ENCODE results near the gene BRPF1.

The BRPF1 gene

DNA sequence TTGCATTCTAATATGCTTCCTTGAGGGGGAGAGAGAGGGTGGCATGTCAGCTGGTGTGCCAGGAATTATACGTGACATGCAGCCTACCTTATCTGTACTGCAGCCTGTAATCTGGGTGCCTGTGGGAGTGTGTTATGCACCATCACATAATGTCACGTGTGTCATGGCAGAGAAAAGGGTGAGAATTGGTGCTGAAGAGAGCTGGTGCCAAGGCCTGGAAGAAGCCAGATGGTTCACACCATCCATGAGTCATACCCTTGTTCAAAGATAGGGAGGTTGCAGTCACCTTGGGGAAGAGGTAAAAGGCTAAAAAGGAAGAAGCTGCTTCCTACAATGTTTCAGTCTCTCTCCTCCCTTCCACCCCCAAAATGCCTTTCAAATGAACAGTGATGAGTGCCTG is 5.3 kb downstream of the BRPF1 start:
- no peak for DNase-seq (ENCODE audit: low read depth, low spot score)

GRCh38 chr3:9739181-9739580 is 7.6 kb downstream of the BRPF1 start:
- DNase-seq (ENCODE audit: low read depth, low spot score) = no peak

- DNase-seq (ENCODE audit: low read depth, low spot score) = no peak
Measured at GRCh38 chr3:9742560-9742959, 11.0 kb downstream of the BRPF1 start.

GRCh38 chr3:9743548-9743947 is 12.0 kb downstream of the BRPF1 start:
- no peak for DNase-seq (ENCODE audit: low read depth, low spot score)

DNA sequence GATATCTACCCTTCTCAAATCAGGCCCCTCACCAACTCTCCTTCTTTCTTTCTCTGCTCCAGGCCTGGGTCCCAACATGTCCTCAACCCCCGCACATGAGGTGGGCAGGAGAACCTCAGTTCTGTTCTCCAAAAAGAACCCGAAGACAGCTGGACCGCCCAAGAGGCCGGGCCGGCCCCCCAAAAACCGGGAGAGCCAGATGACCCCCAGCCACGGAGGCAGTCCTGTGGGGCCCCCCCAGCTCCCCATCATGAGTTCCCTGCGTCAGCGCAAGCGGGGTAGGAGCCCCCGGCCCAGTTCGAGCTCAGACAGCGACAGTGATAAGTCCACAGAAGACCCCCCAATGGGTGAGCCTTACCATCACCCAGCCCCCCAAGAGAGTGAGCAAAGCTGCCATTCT is 12.6 kb downstream of the BRPF1 start:
- no peak for DNase-seq (ENCODE audit: low read depth, low spot score)

DNA sequence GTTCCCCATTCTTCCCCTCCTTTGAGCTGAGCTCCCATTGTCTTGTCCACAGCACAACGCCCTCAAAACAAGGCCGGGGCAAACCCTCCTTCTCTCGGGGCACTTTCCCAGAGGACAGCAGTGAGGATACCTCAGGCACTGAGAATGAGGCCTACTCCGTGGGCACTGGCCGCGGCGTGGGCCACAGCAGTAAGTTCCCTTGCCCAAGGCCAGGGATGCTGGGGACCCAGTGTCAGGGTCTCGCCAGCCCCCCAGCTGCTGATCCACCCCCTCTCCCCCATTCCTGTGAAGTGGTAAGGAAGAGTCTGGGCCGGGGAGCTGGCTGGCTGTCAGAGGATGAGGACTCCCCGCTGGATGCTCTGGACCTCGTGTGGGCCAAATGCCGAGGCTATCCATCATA is 14.0 kb downstream of the BRPF1 start:
- no peak for DNase-seq (ENCODE audit: low read depth, low spot score)

DNA sequence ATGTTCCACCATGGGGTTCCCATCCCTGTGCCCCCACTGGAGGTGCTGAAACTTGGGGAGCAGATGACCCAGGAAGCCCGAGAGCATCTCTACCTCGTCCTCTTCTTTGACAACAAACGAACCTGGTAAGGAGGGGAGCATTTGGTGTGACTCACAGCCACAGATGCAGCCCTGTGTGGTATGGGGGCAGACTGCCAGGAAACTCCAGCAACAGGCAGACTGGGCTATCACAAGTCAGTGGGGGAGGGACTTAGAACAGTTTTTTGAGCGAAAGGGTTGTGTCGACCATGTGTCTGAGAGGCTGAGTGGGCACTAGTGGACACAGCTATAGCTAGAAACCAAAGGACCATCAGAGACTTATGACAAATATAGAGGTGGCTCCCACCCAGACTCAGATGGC is 14.8 kb downstream of the BRPF1 start:
- peak; percentile 32 for DNase-seq (ENCODE audit: low read depth, low spot score)

- DNase-seq (ENCODE audit: low read depth, low spot score) = no peak
Measured at GRCh38 chr3:9747267-9747666, 15.7 kb downstream of the BRPF1 start.

GRCh38 chr3:9748031-9748430 is 16.5 kb downstream of the BRPF1 start:
- no peak for DNase-seq (ENCODE audit: low read depth, low spot score)

GRCh38 chr3:9749296-9749644 is 17.7 kb downstream of the BRPF1 start:
- no peak for DNase-seq (ENCODE audit: low read depth, low spot score)

- DNase-seq (ENCODE audit: low read depth, low spot score) = peak; percentile 97
Measured at GRCh38 chr3:9749645-9750555, 18.4 kb downstream of the BRPF1 start, which contains the start of gene OGG1. TSS of gene OGG1 (plus strand) at chr3:9749952. CDS start at chr3:9750287, 335 bp downstream.

DNA sequence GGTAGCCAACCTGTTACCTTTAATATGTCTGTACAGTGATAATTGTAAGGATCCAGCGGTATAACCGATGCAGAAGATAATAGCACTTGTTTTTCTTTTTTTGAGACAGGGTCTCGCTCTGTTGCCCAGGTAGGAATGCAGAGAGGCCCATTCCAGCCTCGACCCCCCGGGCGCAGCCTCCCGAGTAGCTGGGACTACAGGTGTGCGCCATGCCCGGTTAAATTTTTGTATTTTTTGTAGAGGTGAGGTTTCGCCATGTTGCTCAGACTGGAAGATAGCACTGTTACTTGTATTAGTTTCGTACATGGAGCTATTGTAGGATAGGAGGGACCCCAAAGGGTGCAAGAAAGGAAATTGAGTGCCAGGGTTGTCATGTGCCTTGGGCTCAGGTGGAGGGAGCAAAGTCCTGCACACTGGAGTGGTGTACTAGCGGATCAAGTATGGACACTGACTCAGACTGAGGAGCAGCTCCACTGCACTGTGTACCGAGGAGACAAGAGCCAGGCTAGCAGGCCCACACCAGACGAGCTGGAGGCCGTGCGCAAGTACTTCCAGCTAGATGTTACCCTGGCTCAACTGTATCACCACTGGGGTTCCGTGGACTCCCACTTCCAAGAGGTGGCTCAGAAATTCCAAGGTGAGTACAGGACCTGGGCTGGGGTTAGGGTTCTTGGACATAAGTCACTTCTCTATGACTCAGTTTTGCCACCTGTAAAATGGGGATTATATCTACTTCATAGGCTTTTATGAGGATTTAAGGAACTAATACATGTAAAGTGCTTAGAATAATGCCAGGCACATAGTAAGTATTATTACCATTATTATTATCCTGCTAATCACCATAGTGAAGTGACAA is 19.2 kb downstream of the BRPF1 start:
- no peak for DNase-seq (ENCODE audit: low read depth, low spot score)

DNA sequence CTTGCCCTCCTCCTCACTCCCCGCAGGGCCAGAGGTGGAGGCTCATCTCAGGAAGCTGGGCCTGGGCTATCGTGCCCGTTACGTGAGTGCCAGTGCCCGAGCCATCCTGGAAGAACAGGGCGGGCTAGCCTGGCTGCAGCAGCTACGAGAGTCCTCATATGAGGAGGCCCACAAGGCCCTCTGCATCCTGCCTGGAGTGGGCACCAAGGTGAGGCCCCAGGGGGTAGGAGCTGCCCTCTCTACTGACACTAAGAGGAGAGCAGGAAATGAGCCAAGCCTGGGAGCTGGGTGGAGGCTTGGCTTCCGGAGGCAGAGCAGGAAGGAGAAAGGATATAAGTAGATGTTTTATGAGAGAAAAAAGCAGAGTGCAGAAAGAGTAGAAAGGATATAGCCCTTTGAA is 23.1 kb downstream of the BRPF1 start:
- DNase-seq (ENCODE audit: low read depth, low spot score) = no peak

- DNase-seq (ENCODE audit: low read depth, low spot score) = no peak
Measured at GRCh38 chr3:9757427-9757826, 25.9 kb downstream of the BRPF1 start.

DNA sequence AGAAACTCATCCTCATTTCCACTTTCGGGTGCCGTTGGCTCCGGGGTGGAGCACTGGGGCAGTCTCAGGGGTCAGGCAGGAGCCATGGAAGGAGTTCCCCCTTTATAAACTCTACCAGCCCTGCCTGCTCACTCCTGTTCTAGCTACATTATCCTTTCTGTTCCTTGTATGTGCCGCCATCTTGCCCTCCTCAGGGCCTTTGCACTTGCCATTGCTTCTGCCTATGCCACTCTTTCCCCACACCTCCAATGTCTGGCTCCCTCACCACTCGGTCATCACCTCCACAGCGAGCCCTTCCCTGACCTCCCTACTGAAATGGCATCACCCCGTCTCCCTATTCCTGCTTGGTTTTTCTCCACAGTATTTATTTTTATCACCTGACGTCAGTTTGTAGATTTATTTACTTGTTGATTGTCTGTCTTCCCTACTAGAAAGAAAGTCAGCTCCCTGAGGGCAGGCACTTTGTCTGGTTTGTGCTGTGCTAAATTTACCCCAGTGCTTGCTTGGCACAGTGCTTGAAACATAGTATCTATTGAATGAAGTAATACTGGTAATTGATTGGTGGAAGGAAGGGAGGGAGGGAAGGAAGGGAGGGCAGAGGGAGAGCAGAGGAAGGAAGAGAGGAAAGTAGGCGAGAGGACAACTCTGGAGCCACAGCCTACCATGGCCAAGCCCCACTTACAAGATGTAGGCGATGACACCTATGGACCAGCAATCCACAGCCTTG is 29.4 kb downstream of the BRPF1 start:
- DNase-seq (ENCODE audit: low read depth, low spot score) = no peak

- no peak for DNase-seq (ENCODE audit: low read depth, low spot score)
Measured at GRCh38 chr3:9761919-9762318, 30.4 kb downstream of the BRPF1 start.

- DNase-seq (ENCODE audit: low read depth, low spot score) = no peak
Measured at GRCh38 chr3:9762871-9763270, 31.3 kb downstream of the BRPF1 start.

- DNase-seq (ENCODE audit: low read depth, low spot score) = no peak
Measured at GRCh38 chr3:9765865-9766264, 34.3 kb downstream of the BRPF1 start.

- DNase-seq (ENCODE audit: low read depth, low spot score) = no peak
Measured at GRCh38 chr3:9767418-9767817, 35.9 kb downstream of the BRPF1 start.

- DNase-seq (ENCODE audit: low read depth, low spot score) = no peak
Measured at GRCh38 chr3:9768141-9768775, 36.7 kb downstream of the BRPF1 start.

- no peak for DNase-seq (ENCODE audit: low read depth, low spot score)
Measured at GRCh38 chr3:9769012-9769411, 37.5 kb downstream of the BRPF1 start.
